AG04449 (cell line): ENCODE data around the gene COX6B2.

Experiments used
- CTCF ChIA-PET: fragments of 350-600 bp; formaldehyde crosslinking; extraction: SDS; loops from one replicate; lab custom pipeline; 2021; ENCODE audit warnings: antibody characterized with exemption; lab: Yijun Ruan, JAX
- POLR2A ChIA-PET: fragments of 400-600, 350-600 bp; formaldehyde crosslinking; extraction: SDS; loops from one replicate; lab custom pipeline; 2020; ENCODE audit warnings: antibody characterized with exemption, inconsistent platforms; lab: Yijun Ruan, JAX
- DNase-seq: peaks from one replicate; pipeline ENCODE4 v3.0.0-alpha.2; 2010; ENCODE audit warnings: low read depth, low spot score
- H3K4me3 ChIP-seq: 2 replicates; pipeline ENCODE4 v1.5.1; 2011; ENCODE audit warnings: low read depth, mild to moderate bottlenecking, control low read depth, low read length
- CTCF ChIP-seq: IDR thresholded peaks from one replicate; pipeline ENCODE4 v1.5.1; 2011; ENCODE audit warnings: mild to moderate bottlenecking, moderate library complexity, low read length, control low read depth, inconsistent platforms; ENCODE audit not compliant: insufficient read depth; ENCODE audit errors: missing control alignments

The COX6B2 gene

GRCh38 chr19:55305983-55306562 is 48.4 kb downstream of the COX6B2 start:
- no peak overlapping the region for H3K4me3 ChIP-seq
- CTCF ChIA-PET = interaction anchor here (1.2 to 6.8 kb wide), 3 partner anchors 12 to 113 kb away, joined by 3 to 135 read pairs (median 127); partner anchors contain the start of gene TMEM150B
- no peak for TF ChIP-seq CTCF
- no peak for DNase-seq
- POLR2A ChIA-PET = interaction anchor here (1.4 kb wide), 1 partner anchor 102 kb away, joined by 4 read pairs; the partner anchor contains the start of gene UBE2S

GRCh38 chr19:55305491-55305890 is 49.0 kb downstream of the COX6B2 start:
- no peak for TF ChIP-seq CTCF
- POLR2A ChIA-PET = no interaction called here
- CTCF ChIA-PET = interaction anchor here (6.6 to 6.8 kb wide), 2 partner anchors 13 to 14 kb away, joined by 127 to 135 read pairs; partner anchors contain the start of gene TMEM150B
- no peak overlapping the region for H3K4me3 ChIP-seq
- DNase-seq = no peak

GRCh38 chr19:55304980-55305379 is 49.5 kb downstream of the COX6B2 start:
- no peak for DNase-seq
- POLR2A ChIA-PET = no interaction called here

GRCh38 chr19:55304279-55304978 is 50.1 kb downstream of the COX6B2 start:
- no peak for TF ChIP-seq CTCF
- no peak overlapping the region for H3K4me3 ChIP-seq
- ChIA-PET CTCF (interaction anchor here (3.0 to 6.8 kb wide), 4 partner anchors 13 to 84 kb away, joined by 14 to 135 read pairs (median 80); partner anchors contain the start of gene TMEM150B), POLR2A (no interaction called here)
- no peak for DNase-seq

More at GRCh38 chr19:55304980-55305379, 49.5 kb downstream of the COX6B2 start:
- no peak overlapping the region for H3K4me3 ChIP-seq
- TF ChIP-seq CTCF = no peak
- CTCF ChIA-PET = interaction anchor here (6.6 to 6.8 kb wide), 2 partner anchors 13 to 14 kb away, joined by 127 to 135 read pairs; partner anchors contain the start of gene TMEM150B

GRCh38 chr19:55303477-55303876 is 51.0 kb downstream of the COX6B2 start:
- H3K4me3 ChIP-seq = no peak overlapping the region
- ChIA-PET POLR2A (no interaction called here), CTCF (interaction anchor here (0.8 to 6.8 kb wide), 18 partner anchors 12 to 188 kb away, joined by 3 to 135 read pairs (median 10); partner anchors contain the start of genes BRSK1, HSPBP1, KMT5C and TMEM150B)
- no peak for DNase-seq
- TF ChIP-seq CTCF = no peak

- TF ChIP-seq CTCF = no peak
- CTCF ChIA-PET = interaction anchor here (0.8 to 6.8 kb wide), 34 partner anchors 11 to 202 kb away, joined by 3 to 135 read pairs (median 6); partner anchors contain the start of genes BRSK1, HSPBP1, KMT5C and TMEM150B
- DNase-seq = no peak
Measured at GRCh38 chr19:55302318-55302703, 52.2 kb downstream of the COX6B2 start.

More at GRCh38 chr19:55302318-55302703, 52.2 kb downstream of the COX6B2 start:
- no peak overlapping the region for H3K4me3 ChIP-seq
- POLR2A ChIA-PET = interaction anchor here (0.5 to 1.1 kb wide), 3 partner anchors 37 to 105 kb away, joined by 3 to 4 read pairs (median 3); no protein-coding TSS in a partner anchor
